ENCODE results near the gene CPNE5. TPM values are rescaled to one million over a fixed set of nuclear protein-coding genes. Genes with fewer than 3 reads are reported as not detected.
A peak's percentile ranks its signal among the peaks of the same experiment; 100 is the strongest.

CPNE5 gene
- total RNA-seq, 1 donor from 2014 or later: not detected

DNA sequence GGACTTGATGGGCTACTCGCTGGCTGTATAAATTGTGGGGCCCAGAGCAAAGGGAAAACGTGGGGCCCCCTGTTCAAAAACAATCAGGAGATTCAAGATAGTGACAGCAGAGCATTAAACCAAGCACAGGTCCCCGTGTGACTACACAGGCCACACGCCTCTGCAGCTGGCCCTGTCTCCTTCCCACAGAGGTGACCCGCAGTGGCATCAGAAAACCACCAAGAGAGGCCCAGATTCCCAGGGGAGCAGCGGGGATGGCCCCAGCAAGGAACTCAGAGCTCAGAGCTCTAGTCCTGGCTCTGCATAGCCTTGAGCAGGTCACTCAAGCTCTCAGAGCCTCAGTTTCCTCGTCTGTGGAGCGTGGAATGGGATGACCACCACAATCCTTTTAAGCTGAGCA is 57.6 kb downstream of the CPNE5 start:
- H3K4me1 ChIP-seq: peaks cover 21% of the 10 kb centered on the region
- no peaks in the 10 kb centered on the region for H3K36me3 Mint-ChIP-seq
- no peak overlapping the region for H3K27ac Mint-ChIP-seq
- no peaks in the 10 kb centered on the region for H3K36me3 ChIP-seq
- H3F3A ChIP-seq (ENCODE audit: low read depth): peaks cover 15% of the 10 kb centered on the region
- no peak overlapping the region for H3K4me3 ChIP-seq
- no peaks in the 10 kb centered on the region for H3K9me3 ChIP-seq (ENCODE audit: low read depth)
- H2AFZ ChIP-seq (replicated peaks): no peak overlapping the region
- no peak overlapping the region for H3K9ac ChIP-seq
- no peak overlapping the region for H3K4me2 ChIP-seq
- no peaks in the 10 kb centered on the region for H3K79me2 ChIP-seq (ENCODE audit: low read depth)
- H4K20me1 ChIP-seq (ENCODE audit: low read depth): no peaks in the 10 kb centered on the region
- H3K4me1 Mint-ChIP-seq: peaks cover 46% of the 10 kb centered on the region
- H3K27me3 Mint-ChIP-seq (ENCODE audit: insufficient read depth, low read depth): peaks cover 15% of the 10 kb centered on the region
- no peak overlapping the region for H3K4me3 Mint-ChIP-seq
- TF ChIP-seq EZH2phosphoT487 (IDR thresholded peaks at IDR 0.05): no peak
- TF ChIP-seq EZH2 (IDR thresholded peaks at IDR 0.05): no peak
- TF ChIP-seq, protein P1, sequence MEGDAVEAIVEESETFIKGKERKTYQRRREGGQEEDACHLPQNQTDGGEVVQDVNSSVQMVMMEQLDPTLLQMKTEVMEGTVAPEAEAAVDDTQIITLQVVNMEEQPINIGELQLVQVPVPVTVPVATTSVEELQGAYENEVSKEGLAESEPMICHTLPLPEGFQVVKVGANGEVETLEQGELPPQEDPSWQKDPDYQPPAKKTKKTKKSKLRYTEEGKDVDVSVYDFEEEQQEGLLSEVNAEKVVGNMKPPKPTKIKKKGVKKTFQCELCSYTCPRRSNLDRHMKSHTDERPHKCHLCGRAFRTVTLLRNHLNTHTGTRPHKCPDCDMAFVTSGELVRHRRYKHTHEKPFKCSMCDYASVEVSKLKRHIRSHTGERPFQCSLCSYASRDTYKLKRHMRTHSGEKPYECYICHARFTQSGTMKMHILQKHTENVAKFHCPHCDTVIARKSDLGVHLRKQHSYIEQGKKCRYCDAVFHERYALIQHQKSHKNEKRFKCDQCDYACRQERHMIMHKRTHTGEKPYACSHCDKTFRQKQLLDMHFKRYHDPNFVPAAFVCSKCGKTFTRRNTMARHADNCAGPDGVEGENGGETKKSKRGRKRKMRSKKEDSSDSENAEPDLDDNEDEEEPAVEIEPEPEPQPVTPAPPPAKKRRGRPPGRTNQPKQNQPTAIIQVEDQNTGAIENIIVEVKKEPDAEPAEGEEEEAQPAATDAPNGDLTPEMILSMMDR (IDR thresholded peaks at IDR 0.05): no peak
- no peaks in the 10 kb centered on the region for H3K9me3 Mint-ChIP-seq
- no peak for DNase-seq (ENCODE audit: low spot score)
- no peak overlapping the region for H3K27ac ChIP-seq
- peaks cover 8% of the 10 kb centered on the region for H3K27me3 ChIP-seq

DNA sequence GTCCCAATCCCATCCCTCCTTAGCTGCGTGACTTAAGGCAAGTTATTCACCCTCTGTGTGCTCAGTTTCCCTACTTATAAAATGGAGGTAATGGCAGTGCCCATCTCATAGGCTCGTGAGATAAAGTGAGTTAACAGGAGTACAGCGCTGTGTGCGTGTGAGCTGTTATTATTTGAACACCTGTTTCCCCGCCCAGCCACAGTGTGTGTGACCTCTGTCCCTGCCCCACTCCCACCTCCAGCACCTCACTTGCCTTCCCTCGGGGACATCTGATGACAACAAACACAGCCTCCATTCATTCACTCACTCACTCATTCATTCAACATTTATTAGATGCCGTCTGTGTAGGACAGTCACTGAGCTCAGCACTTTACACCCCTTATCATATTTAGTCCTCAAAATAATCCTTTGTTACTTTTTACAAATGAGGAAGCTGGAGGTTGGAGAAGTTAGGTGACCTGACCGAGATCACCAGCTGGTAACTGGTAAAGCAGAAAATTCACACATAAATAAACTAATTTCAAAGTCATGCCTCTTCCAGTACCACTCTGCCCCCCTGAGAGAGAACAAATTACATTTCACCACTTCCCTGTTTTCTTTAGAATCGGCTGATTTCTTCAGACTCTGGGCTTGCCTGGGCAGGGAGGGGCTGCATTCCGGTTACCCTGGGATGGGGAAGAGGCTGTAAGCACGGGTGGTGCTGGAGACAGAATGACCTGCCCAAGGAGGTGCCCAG is 58.6 kb downstream of the CPNE5 start:
- Histone ChIP-seq H2AFZ (replicated peaks) (no peak overlapping the region), H3K9me3 (ENCODE audit: low read depth) (no peaks in the 10 kb centered on the region), H4K20me1 (ENCODE audit: low read depth) (no peaks in the 10 kb centered on the region), H3K79me2 (ENCODE audit: low read depth) (no peaks in the 10 kb centered on the region), H3K9ac (no peak overlapping the region), H3K27ac (no peak overlapping the region), H3K27me3 (peaks cover 18% of the 10 kb centered on the region), H3K4me3 (no peak overlapping the region), H3F3A (ENCODE audit: low read depth) (peaks cover 9% of the 10 kb centered on the region), H3K4me2 (no peak overlapping the region), H3K4me1 (peaks cover 21% of the 10 kb centered on the region), H3K36me3 (no peaks in the 10 kb centered on the region)
- no peak for TF ChIP-seq EZH2phosphoT487 (IDR thresholded peaks at IDR 0.05)
- TF ChIP-seq, protein P1 (IDR thresholded peaks at IDR 0.05): no peak
- TF ChIP-seq EZH2 (IDR thresholded peaks at IDR 0.05): no peak
- peak overlapping the region; percentile 4 for H3K27ac Mint-ChIP-seq
- H3K4me3 Mint-ChIP-seq: no peak overlapping the region
- no peaks in the 10 kb centered on the region for H3K36me3 Mint-ChIP-seq
- H3K9me3 Mint-ChIP-seq: no peaks in the 10 kb centered on the region
- H3K4me1 Mint-ChIP-seq: peaks cover 44% of the 10 kb centered on the region
- H3K27me3 Mint-ChIP-seq (ENCODE audit: insufficient read depth, low read depth): peaks cover 16% of the 10 kb centered on the region
- no peak for DNase-seq (ENCODE audit: low spot score)

DNA sequence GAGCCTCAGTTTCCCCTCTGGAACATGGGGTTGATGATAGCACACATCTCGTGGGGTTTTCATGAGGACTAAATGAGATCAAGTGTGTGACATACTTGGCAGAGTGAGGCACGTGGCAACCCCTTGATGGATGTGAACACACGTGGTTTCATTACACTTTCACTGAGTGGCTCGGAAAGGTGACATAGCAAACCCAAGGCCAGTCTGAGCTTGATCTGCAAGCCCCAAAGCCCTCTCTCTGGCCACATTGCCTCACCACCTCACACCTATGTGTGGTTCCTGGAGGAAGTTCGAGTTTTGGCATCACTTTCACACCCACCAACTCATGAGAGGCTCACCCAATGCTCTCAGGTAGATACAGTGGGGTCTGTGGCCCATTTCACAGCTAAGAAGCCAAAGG is 60.0 kb downstream of the CPNE5 start:
- Histone ChIP-seq H3F3A (ENCODE audit: low read depth) (peaks cover 9% of the 10 kb centered on the region), H3K36me3 (no peaks in the 10 kb centered on the region), H3K4me1 (peaks cover 21% of the 10 kb centered on the region), H3K9ac (no peak overlapping the region), H3K9me3 (ENCODE audit: low read depth) (no peaks in the 10 kb centered on the region), H2AFZ (replicated peaks) (no peak overlapping the region), H3K27me3 (peaks cover 21% of the 10 kb centered on the region), H3K27ac (no peak overlapping the region), H3K4me2 (no peak overlapping the region), H3K4me3 (no peak overlapping the region), H3K79me2 (ENCODE audit: low read depth) (no peaks in the 10 kb centered on the region), H4K20me1 (ENCODE audit: low read depth) (no peaks in the 10 kb centered on the region)
- Mint-ChIP-seq H3K27ac (no peak overlapping the region), H3K36me3 (no peaks in the 10 kb centered on the region), H3K4me3 (no peak overlapping the region), H3K4me1 (peaks cover 35% of the 10 kb centered on the region), H3K27me3 (ENCODE audit: insufficient read depth, low read depth) (peaks cover 17% of the 10 kb centered on the region), H3K9me3 (no peaks in the 10 kb centered on the region)
- DNase-seq (ENCODE audit: low spot score): no peak
- TF ChIP-seq EZH2phosphoT487 (IDR thresholded peaks at IDR 0.05) (no peak), EZH2 (IDR thresholded peaks at IDR 0.05) (no peak)

DNA sequence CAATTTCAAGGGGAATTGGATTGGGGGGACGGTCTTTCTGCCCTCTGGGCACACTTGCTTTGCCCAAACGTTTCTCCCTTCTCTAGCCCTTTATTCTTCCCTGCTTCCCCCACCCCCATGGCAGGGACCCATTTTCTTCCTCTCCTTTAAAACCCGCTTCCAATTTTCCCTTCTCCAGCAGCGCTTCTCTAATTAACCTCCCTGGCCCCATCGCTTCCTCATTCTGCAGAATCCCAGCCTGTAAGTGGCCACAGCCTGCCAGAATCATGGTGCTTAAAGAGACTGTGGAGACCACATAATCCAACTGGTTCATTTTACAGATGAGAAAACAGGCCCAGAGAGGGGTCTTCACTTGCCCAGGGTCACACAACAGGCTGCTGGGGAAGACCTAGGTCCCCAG is 61.4 kb downstream of the CPNE5 start:
- no peaks in the 10 kb centered on the region for H3K36me3 ChIP-seq
- no peak overlapping the region for H3K4me3 Mint-ChIP-seq
- peaks cover 9% of the 10 kb centered on the region for H3F3A ChIP-seq (ENCODE audit: low read depth)
- H3K27ac ChIP-seq: no peak overlapping the region
- peak overlapping the region; percentile 38 for H3K27ac Mint-ChIP-seq
- peaks cover 13% of the 10 kb centered on the region for H3K27me3 Mint-ChIP-seq (ENCODE audit: insufficient read depth, low read depth)
- H3K27me3 ChIP-seq: peaks cover 21% of the 10 kb centered on the region
- H3K79me2 ChIP-seq (ENCODE audit: low read depth): no peaks in the 10 kb centered on the region
- H3K4me3 ChIP-seq: peak overlapping the region; percentile 11
- peaks cover 33% of the 10 kb centered on the region for H3K4me1 Mint-ChIP-seq
- TF ChIP-seq EZH2phosphoT487 (IDR thresholded peaks at IDR 0.05) (no peak), EZH2 (IDR thresholded peaks at IDR 0.05) (no peak)
- TF ChIP-seq, protein P1 (IDR thresholded peaks at IDR 0.05): no peak
- no peak overlapping the region for H3K9ac ChIP-seq
- H4K20me1 ChIP-seq (ENCODE audit: low read depth): no peaks in the 10 kb centered on the region
- no peaks in the 10 kb centered on the region for H3K9me3 ChIP-seq (ENCODE audit: low read depth)
- peaks cover 21% of the 10 kb centered on the region for H3K4me1 ChIP-seq
- peak overlapping the region; percentile 27 for H2AFZ ChIP-seq (replicated peaks)
- DNase-seq (ENCODE audit: low spot score): peak; percentile 52
- H3K4me2 ChIP-seq: peak overlapping the region; percentile 68
- H3K9me3 Mint-ChIP-seq: no peaks in the 10 kb centered on the region
- H3K36me3 Mint-ChIP-seq: no peaks in the 10 kb centered on the region
